ENCODE measurements around the gene BOD1.
A peak's percentile ranks its signal among the peaks of the same experiment; 100 is the strongest.

The BOD1 gene

DNA sequence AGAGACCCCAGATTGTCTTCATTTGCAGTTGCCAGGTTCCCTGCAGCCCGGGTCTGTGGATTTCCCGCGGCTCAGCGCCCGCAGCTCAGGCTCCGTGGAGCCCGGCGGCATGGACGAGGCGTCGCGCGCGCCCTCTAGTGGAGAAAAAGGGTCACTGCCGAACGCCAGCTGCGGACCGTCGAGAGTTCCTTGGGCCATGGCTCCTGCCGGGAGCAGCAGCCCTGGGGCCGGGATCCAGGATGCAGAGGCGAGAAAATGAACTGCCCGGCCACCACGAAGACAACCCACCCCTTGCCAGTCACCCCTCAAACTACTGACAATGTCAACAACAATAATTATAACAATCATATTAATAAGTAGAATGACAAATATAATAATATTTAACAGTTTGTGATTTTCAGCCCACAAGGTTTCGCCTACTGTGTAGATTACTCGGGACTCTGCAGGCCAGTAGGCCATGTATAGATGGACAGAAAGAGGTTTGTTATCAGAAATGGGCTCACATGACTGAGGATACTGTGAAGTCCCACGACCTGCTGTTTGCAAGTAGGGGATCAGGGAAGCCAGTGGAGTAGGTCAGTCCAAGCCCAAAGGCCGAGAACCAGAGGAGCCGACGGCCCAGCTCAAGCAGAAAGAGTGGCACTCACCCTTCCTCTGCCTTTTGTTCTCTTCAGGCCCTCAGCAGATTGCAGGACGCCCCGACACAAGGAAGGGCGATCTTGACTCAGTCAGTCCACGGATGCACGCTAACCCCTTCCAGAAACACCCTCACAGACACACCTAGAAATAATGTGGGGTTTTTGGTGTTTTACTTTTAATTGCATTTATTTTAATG lies 43.1 kb downstream of the BOD1 start:
- DNase-seq, result peak; percentile 63

DNA sequence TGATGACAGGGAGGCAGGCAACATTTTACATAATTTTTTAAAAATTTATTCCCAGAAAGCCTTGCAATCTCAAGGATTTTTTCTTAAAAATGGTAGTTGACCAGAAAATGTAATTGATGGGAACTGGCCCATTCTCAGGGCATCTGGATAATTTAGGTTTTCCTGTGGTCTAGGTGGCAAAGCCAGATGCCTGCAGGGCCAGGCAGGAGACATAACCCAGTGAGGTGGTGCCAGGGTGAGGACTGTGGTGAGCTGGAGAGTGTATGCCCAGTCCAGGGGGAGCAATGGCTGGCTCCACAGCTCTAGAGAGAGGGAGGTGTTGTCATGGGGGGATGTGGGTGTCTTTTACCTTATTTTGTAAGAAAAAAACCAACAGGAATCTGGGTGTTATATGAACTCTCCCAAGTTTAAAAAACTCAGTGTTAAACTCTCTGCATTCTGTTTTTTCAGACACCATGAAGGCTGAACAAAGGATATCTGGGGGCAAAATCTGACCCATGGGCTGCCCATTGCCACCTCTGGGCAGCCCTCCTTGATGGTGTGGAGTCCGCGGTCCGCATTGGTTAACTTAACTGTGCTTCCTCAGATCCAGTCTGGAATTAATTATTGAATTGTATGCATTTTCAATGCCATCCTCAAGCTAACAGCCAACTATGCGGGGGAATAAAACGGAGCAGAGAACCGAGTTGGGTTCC lies 43.9 kb downstream of the BOD1 start:
- DNase-seq, result no peak

DNA sequence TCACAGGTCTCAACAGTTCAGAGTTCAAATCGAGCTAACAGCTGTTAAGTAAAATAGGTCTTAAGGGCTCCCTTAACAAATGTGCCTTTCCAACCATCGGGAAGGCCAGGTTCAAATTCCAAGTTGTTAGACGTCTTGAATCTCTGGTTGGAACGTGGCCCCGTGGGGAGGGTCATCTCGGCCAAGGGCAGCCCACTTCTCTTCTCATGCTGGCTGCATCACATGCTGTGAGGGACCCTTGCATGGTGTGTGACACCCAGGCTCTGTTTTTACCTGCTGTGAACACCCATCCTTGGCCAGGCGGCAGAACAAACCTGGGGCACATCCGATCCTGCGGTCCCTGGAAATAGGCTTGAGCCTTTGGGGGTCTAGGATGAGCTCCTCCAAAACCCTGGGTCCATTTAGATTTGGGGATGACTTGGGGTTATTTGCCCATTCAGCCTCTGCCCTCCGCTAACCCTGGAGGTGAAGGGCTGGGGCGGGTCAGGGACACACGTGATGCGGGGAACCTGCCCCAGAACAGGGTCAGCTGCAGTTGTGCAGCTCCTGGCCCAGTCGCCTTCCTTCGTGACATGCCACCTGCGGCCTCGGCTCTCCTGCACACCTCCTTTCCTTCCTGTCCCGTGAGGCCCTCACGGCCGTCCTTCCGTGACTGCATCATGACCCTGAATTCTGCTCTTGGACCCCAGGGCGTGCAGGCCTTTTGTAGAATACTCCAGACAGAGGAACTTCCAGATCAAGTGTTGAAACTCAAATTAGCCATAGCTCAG lies 45.9 kb downstream of the BOD1 start:
- no peak for DNase-seq

DNA sequence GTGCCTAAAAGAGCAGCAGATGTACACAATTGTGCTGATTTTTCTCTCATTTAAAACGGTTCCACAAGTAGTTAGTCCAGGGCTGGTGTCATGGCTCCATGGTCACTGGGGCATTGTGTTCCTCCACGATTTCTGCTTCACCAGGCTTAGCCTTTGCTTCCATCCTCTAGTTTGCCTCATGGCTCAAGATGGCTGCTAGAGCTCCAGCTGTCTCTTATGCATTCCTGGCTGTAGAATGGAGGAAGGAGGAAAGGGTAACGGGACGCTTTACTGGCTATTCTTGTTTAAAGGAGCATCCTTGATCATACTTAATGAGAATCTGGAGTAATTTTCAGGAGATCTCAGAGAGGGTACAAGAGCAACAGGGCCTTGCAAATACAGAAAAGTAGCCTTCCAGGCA lies 47.7 kb downstream of the BOD1 start:
- no peak for DNase-seq

DNA sequence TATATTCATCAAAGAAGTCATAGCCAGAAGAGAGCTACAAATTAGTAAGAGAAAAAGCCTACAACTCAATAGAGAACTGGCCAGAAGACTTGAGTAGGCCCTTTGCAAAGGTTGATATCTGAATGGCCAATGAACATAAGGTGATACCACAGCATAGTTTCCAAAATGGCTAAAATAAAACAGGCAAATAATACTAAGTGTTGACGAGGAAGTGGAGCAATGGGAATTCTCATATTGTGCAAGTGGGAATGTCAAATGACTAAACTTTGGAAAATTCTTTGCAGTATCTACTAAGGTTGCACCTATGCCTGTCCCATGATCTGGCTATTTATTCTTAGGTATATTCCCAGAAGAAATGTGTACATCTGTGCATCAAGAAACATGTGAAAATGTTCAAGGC lies 48.3 kb downstream of the BOD1 start:
- no peak for DNase-seq

DNA sequence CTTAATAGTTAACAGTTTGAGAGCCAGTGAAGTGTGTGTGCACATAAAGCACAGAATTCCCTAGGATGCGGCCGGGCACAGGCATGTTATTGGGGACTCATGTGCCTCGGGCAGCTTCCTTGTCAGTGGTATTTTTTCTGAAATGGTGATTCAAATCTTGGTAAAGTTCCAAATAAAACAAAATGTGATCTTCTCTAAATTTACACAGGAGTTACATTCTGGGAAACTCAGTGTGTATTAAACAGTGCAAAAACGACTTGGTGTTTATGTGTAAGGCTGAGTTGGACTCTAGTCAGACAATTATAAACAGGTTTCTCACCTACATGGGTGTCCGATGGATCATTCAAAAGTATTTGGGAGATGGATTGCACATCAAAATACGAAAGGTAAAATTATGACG lies 48.9 kb downstream of the BOD1 start:
- no peak for DNase-seq

DNA sequence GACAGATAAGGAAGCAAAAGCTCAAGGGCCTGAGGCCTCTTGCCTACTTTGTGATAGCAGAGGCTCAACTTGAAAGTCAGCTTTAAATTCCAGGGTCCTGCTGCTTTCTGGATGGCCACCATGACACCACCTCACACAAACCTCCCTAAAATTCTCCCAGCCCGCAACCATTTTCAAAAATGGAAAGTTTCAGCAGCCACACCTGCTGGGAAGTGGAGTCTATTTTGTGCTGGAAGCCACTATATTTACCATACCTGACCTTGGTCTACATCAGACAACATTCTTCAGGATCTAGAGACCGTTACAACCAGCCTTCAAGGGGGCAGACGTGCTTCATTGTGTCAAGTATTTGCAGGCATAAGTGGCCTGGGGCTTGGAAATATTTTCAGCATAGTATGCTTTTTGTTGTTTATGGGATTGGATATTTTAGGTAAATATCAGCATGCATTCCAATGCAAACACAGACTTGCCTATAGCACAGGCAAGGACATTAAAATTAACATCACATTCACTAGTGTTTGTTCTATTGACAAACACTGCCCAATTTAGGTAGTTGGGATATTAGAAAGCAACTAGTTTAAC lies 50.9 kb downstream of the BOD1 start:
- DNase-seq, result no peak

DNA sequence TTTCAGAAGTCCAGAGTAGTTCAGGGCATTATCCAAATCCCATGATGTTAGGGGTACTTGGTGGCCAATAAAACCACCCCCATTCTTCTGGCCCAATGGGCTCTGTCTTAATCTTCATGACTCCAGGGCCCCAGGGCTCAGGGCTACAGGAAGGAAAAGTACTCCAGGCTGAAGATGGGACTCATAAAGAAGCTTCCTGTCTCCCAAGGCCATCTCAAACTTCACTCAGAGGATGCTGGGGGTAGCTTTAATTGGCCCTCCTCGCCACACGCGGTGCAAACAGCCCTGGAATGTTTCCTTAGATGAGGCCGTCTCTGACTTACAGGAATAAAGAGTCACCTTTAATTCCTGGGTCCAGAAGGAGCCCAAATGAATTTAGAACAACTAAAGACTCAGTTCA lies 52.3 kb downstream of the BOD1 start:
- DNase-seq, result no peak

DNA sequence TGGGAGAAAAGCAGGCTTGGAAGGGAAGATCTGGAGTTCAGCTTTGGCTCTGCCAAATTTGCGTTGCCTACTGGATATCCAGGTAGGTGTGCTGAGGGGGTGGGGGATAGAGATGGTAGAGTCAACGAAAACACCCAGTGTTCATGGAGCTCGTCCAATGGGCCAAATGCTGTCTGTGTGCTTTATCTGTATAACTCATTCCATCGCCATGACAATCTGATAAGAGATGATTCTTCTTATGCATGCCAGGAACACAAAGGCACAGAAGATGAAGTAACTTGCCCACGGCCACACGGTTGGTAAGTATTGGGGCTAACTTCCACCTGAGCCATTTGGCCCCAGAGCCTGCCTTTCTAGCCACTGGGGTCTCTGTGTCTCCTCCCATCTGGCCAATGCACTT lies 53.2 kb downstream of the BOD1 start:
- DNase-seq, result no peak

DNA sequence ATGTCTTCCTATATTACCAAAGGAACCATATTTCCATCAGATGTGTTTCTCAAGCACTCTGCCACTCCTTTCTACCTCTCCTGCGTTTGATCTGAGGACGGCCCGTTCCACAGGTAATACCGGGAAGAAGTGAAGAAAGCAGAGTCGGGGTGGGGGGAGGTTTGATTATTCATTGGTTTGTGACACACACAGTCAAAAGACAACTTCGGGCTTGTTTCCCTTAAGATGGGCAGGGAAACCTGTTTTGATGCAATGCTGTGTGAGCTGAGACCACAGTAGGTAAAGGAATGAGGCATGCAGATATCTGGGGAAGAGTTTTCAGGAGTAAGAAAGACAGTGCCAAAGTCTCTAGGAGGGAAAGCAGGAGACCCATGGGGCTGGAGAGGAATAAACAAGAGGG lies 54.0 kb downstream of the BOD1 start:
- DNase-seq, result no peak
